HG03060 (cell line): ENCODE measurements around the gene COA6.
A peak's percentile ranks its signal among the peaks of the same experiment; 100 is the strongest.

Experiments
- ATAC-seq: cut with Tn5 transposase; IDR thresholded peaks from one replicate; pipeline ENCODE4 v1.9.1; 2021; ENCODE audit warnings: low read depth, moderate number of reproducible peaks; ENCODE audit not compliant: unreplicated experiment

COA6 gene

DNA sequence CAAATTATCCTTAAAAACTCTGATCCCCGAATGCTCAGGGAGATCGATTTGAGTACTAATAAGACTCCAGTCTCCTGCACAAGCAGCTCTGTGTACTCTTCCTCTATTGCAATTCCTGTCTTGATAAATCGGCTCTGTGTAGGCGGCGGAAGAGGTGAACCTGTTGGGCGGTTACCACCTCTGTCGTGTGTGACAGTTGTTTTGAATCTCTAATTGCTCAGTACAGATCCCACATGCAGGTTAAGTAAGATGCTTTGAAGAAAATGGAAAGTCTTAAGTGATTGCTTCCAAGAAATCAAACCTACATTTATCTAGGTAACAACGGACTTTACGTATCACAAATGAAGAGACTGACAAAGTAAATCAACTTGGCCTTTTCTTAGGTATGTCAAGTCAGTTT is 35.5 kb downstream of the COA6 start:
- ATAC-seq, result no peak

- no peak for ATAC-seq
Observed at GRCh38 chr1:234409328-234409727, 36.1 kb downstream of the COA6 start.

GRCh38 chr1:234412830-234413229 is 39.6 kb downstream of the COA6 start:
- ATAC-seq, result no peak

DNA sequence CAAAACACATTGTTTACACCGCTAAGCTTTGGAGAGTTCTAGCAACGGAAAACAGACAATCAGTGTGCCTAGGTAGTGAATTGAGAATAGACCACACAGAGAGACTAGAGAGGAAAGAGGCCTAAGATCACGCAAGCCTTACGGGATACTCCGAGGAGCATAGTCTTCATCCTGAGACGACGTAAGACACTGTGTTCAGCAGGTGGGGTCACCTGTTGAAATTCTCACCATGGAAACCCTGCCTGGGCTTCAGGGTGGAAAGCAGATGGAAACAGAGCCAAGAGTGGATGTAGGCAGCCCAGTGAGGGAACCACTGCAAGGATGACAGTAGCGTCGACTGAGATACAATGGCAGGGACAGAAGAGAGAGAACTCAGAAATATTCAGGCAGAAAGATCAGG is 40.2 kb downstream of the COA6 start:
- no peak for ATAC-seq

DNA sequence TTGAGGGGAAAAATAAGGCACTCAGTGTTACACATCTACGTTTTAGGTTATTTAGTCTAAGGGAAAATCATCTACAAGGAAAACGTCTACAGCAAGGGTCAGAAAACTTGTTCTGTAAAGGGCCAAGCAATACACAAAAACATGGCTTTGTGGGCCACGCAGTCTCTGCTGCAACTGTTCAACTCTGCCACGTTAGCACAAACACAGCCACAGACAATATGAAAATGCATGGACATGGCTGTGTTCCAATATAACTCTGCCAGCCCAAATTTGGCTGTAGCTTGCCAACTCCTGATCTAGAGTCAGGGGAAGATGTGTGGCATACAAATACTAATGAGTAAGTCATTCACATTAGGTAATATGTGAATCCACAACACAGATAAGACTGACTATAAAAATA is 40.7 kb downstream of the COA6 start:
- no peak for ATAC-seq

DNA sequence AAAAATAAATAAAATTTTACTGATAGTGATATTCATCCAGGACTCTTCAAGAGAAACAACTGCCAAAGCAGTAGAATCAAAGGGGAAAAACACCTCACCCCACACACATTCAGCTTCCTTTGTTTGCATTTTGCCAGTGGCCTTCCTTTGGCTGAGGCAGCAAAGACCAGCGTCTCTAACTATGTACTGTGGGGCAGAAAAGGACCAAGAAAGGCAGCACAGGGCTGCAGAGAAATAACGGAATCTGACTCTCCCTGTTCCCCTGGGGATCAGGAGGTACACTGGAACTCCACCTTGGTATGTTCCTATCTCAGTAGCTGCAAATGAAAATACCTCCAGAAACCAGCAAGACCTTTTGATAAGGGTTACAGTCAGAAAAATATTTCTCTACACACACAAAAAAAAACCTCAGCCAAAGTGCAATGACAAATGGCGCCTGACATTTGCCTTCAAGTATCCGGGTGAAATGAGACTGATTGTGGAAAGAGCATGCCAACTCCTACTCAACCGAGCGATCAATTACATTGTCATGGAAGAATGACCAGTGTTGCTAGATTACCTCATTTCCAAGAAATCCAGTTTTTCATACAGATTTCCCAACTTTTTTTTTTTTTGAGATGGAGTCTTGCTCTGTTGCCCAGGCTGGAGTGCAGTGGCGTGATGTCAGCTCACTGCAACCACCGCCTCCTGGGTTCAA is 54.8 kb downstream of the COA6 start:
- ATAC-seq, result no peak

- no peak for ATAC-seq
Observed at GRCh38 chr1:234429434-234429806, 56.2 kb downstream of the COA6 start.

- ATAC-seq, result no peak
Observed at GRCh38 chr1:234430691-234431090, 57.4 kb downstream of the COA6 start.

DNA sequence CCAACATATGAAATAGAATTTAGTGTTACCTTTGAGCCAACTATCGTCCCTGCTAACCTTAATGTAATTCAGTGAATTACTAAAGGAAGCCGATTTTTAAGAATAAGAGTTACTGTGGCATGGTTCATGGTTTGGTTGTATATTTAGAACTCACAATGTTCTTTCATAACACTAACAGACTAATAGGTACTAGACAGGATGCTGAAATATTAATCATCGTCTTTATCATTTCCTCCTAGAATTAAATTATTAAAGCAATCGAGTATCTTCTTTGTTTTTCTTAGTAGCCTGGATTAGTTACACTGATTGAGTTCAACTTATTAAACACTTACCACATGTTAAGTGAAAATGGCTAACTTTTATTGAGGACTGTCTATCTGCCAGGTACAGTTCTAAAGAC is 58.0 kb downstream of the COA6 start:
- no peak for ATAC-seq

GRCh38 chr1:234433563-234434285 is 60.5 kb downstream of the COA6 start:
- peak; percentile 72 for ATAC-seq
